HCT116 (cell line): Measurements from ENCODE around the gene DNAJC5G.

Source experiments
- CTCF ChIP-seq, 3 experiments: fragments of 200-600 bp in 1 of 3; sonication (generic) in 1 of 3; IDR thresholded peaks in 2 of 3; conservative IDR thresholded peaks in 1 of 3; 2 replicates each; pipeline ENCODE4 v1.5.1; 2012 to 2017; ENCODE audit warnings: low read depth in 2 of 3, low read length in 2 of 3, antibody characterized with exemption in 1 of 3, borderline replicate concordance in 1 of 3, control low read depth in 1 of 3, mild to moderate bottlenecking in 1 of 3, mixed read lengths in 1 of 3, mixed run types in 1 of 3, moderate library complexity in 1 of 3; ENCODE audit not compliant: insufficient read depth in 1 of 3
- TCF7L2 ChIP-seq: IDR thresholded peaks from 2 replicates; pipeline ENCODE4 v1.7.0; 2011; ENCODE audit warnings: borderline replicate concordance, inconsistent platforms; ENCODE audit not compliant: insufficient read depth, insufficient read length; ENCODE audit errors: extremely low read depth
- ZNF274 ChIP-seq: fragments of 200-500 bp; sonication (Bioruptor generic); IDR thresholded peaks from 2 replicates; pipeline ENCODE4 v1.6.1; 2014; ENCODE audit warnings: mild to moderate bottlenecking, low read depth, low read length, inconsistent platforms

GRCh38 chr2:27281442-27281841 is 6.2 kb downstream of the DNAJC5G start:
- TF ChIP-seq TCF7L2 (no peak), CTCF (IDR thresholded peaks at IDR 0.05 in 2 of 3, conservative IDR thresholded peaks at IDR 0.05 in 1 of 3; ENCODE audit: borderline replicate concordance in 1 of 3, insufficient read depth in 1 of 3, low read depth in 2 of 3, low read length in 2 of 3) (no peak), ZNF274 (no peak)
